ENCODE measurements around the gene TRAF7. TPM values are rescaled to one million over a fixed set of nuclear protein-coding genes. Genes with fewer than 3 reads are reported as not detected.

Gene TRAF7
- total RNA-seq, 1 experiment from 2014 or later = 199 TPM

- H3K27me3 ChIP-seq (ENCODE audit: insufficient read depth, low read depth) = peaks cover 35% of the 10 kb centered on the region
- no peak overlapping the region for H2AFZ ChIP-seq
- DNase-seq = no peak
- BruUV-seq (replicated peaks) = no TSS peak
- no peak overlapping the region for H3K27ac ChIP-seq
- no peaks in the 10 kb centered on the region for H3K79me2 ChIP-seq (ENCODE audit: low read depth)
- H3F3A ChIP-seq (ENCODE audit: insufficient read depth, low read depth) = peaks cover 12% of the 10 kb centered on the region; the same call in 1 of the 2 replicates
- H3K36me3 ChIP-seq (ENCODE audit: low read depth) = no peaks in the 10 kb centered on the region
- H4K20me1 ChIP-seq (ENCODE audit: insufficient read depth) = no peaks in the 10 kb centered on the region
- intact Hi-C loops (cut with micrococcal nuclease; ENCODE audit: unreplicated experiment) = loop anchor here (5.0 kb wide), 1 partner anchor 307 kb away; no protein-coding TSS in a partner anchor
- H3K9me2 ChIP-seq (ENCODE audit: insufficient read depth) = no peaks in the 10 kb centered on the region
- TF ChIP-seq CTCF (conservative IDR thresholded peaks at IDR 0.05) (no peak), EZH2 (IDR thresholded peaks at IDR 0.05; ENCODE audit: low read depth) (no peak)
- H3K4me2 ChIP-seq = peak overlapping the region; percentile 77
- H3K4me1 ChIP-seq (replicated peaks; ENCODE audit: insufficient read depth) = no peaks in the 10 kb centered on the region
- POLR2A ChIA-PET (ENCODE audit: unreplicated experiment) = interaction anchor here (1.0 kb wide), 1 partner anchor 8 kb away, joined by 3 read pairs; no protein-coding TSS in a partner anchor
- peak overlapping the region; percentile 48; the same call in 1 of the 2 replicates for H3K4me3 ChIP-seq
- H3K9me3 ChIP-seq (ENCODE audit: insufficient read depth, low read depth) = no peaks in the 10 kb centered on the region
- CTCF ChIA-PET = interaction anchor here (0.5 to 1.1 kb wide), 3 partner anchors 19 to 285 kb away, joined by 4 to 6 read pairs (median 5); partner anchors contain the start of gene PGP
Observed at GRCh38 chr16:2195322-2196161, 40.0 kb downstream of the TRAF7 start.

GRCh38 chr16:2196162-2196980 is 40.8 kb downstream of the TRAF7 start, which contains the start of gene CASKIN1:
CASKIN1 (minus strand) TSS chr16:2196605; CDS start chr16:2196432, 173 bp downstream.
- no peaks in the 10 kb centered on the region for H3K36me3 ChIP-seq (ENCODE audit: low read depth)
- H3K9me3 ChIP-seq (ENCODE audit: insufficient read depth, low read depth) = no peaks in the 10 kb centered on the region
- POLR2A ChIA-PET (ENCODE audit: unreplicated experiment) = no interaction called here
- H3K4me1 ChIP-seq (replicated peaks; ENCODE audit: insufficient read depth) = no peaks in the 10 kb centered on the region
- CTCF ChIA-PET = interaction anchor here (0.5 kb wide), 1 partner anchor 848 kb away, joined by 3 read pairs; no protein-coding TSS in a partner anchor
- peaks cover 12% of the 10 kb centered on the region; the same call in 1 of the 2 replicates for H3F3A ChIP-seq (ENCODE audit: insufficient read depth, low read depth)
- no peak for DNase-seq
- no peaks in the 10 kb centered on the region for H3K9me2 ChIP-seq (ENCODE audit: insufficient read depth)
- no TSS peak for BruUV-seq (replicated peaks)
- peak within 1 kb of the TSS; percentile 77 for H3K4me2 ChIP-seq
- peaks cover 35% of the 10 kb centered on the region for H3K27me3 ChIP-seq (ENCODE audit: insufficient read depth, low read depth)
- no peaks in the 10 kb centered on the region for H4K20me1 ChIP-seq (ENCODE audit: insufficient read depth)
- H2AFZ ChIP-seq = no peak within 1 kb of the TSS
- H3K4me3 ChIP-seq = peak within 1 kb of the TSS; percentile 48; the same call in 1 of the 2 replicates
- no peak within 1 kb of the TSS for H3K27ac ChIP-seq
- intact Hi-C loops (cut with micrococcal nuclease; ENCODE audit: unreplicated experiment) = loop anchor here (5.0 kb wide), 1 partner anchor 306 kb away; no protein-coding TSS in a partner anchor
- no peaks in the 10 kb centered on the region for H3K79me2 ChIP-seq (ENCODE audit: low read depth)
- TF ChIP-seq CTCF (conservative IDR thresholded peaks at IDR 0.05) (no peak), EZH2 (IDR thresholded peaks at IDR 0.05; ENCODE audit: low read depth) (no peak)

GRCh38 chr16:2196981-2197511 is 41.5 kb downstream of the TRAF7 start:
- BruUV-seq (replicated peaks) = no TSS peak
- TF ChIP-seq CTCF (conservative IDR thresholded peaks at IDR 0.05) (no peak), EZH2 (IDR thresholded peaks at IDR 0.05; ENCODE audit: low read depth) (no peak)
- no peak overlapping the region; the same call in 1 of the 2 replicates for H3K4me2 ChIP-seq
- intact Hi-C loops (cut with micrococcal nuclease; ENCODE audit: unreplicated experiment) = loop anchor here (5.0 kb wide), 1 partner anchor 305 kb away; no protein-coding TSS in a partner anchor
- H3K27me3 ChIP-seq (ENCODE audit: insufficient read depth, low read depth) = peaks cover 35% of the 10 kb centered on the region
- no peaks in the 10 kb centered on the region for H3K36me3 ChIP-seq (ENCODE audit: low read depth)
- no peak overlapping the region for H3K4me3 ChIP-seq
- no peak overlapping the region for H3K27ac ChIP-seq
- H3F3A ChIP-seq (ENCODE audit: insufficient read depth, low read depth) = peaks cover 12% of the 10 kb centered on the region; the same call in 1 of the 2 replicates
- POLR2A ChIA-PET (ENCODE audit: unreplicated experiment) = no interaction called here
- DNase-seq = no peak
- no peak overlapping the region for H2AFZ ChIP-seq
- H4K20me1 ChIP-seq (ENCODE audit: insufficient read depth) = no peaks in the 10 kb centered on the region
- no peaks in the 10 kb centered on the region for H3K9me3 ChIP-seq (ENCODE audit: insufficient read depth, low read depth)
- H3K4me1 ChIP-seq (replicated peaks; ENCODE audit: insufficient read depth) = no peaks in the 10 kb centered on the region
- no peaks in the 10 kb centered on the region for H3K79me2 ChIP-seq (ENCODE audit: low read depth)
- CTCF ChIA-PET = no interaction called here
- no peaks in the 10 kb centered on the region for H3K9me2 ChIP-seq (ENCODE audit: insufficient read depth)

Measured in PC-9 (cell line).